Sigmoid colon (tissue), 7 donors: Measurements from ENCODE around the gene TANGO2. TPM values are rescaled to one million over a fixed set of nuclear protein-coding genes. Genes with fewer than 3 reads are reported as not detected.

Experiments used
- DNase-seq: peaks from one replicate; pipeline ENCODE4 v3.0.0-alpha.2; 2019
- H3K27ac ChIP-seq, 4 donors: fragments of 200-600 bp; sonication (generic); one replicate each; pipeline ENCODE4 v1.5.1; 2016 to 2019; ENCODE audit warnings: mild to moderate bottlenecking in 1 of 4
- H3K27me3 ChIP-seq, 3 donors: fragments of 200-600 bp; sonication (generic); one replicate each; pipeline ENCODE4 v1.5.1; 2019; ENCODE audit warnings: mild to moderate bottlenecking in 1 of 3
- H3K36me3 ChIP-seq, 4 donors: fragments of 200-600 bp; sonication (generic); one replicate each; pipeline ENCODE4 v1.5.1; 2016 to 2019
- H3K4me1 ChIP-seq, 4 donors: fragments of 200-600 bp; sonication (generic); one replicate each; pipeline ENCODE4 v1.5.1; 2017 to 2019
- H3K4me3 ChIP-seq, 4 donors: fragments of 200-600 bp; sonication (generic); one replicate each; pipeline ENCODE4 v1.5.1; 2017 to 2019; ENCODE audit warnings: mild to moderate bottlenecking in 2 of 4, moderate library complexity in 1 of 4
- H3K9me3 ChIP-seq, 4 donors: fragments of 200-600 bp in 3 of 4; sonication (generic) in 3 of 4; one replicate each; pipeline versions ENCODE4 v1.5.1 to v1.6.1; 2013 to 2019
- CTCF ChIP-seq, 4 experiments: fragments of 450-650 bp in 3 of 4; fragments of 200-600 bp in 1 of 4; IDR thresholded peaks; one replicate each; pipeline ENCODE4 v1.5.1; 2016 to 2019; ENCODE audit warnings: antibody characterized with exemption in 4 of 4, mild to moderate bottlenecking in 3 of 4, moderate library complexity in 2 of 4
- EP300 ChIP-seq, 4 donors: sonication (generic); formaldehyde crosslinking; IDR thresholded peaks; one replicate each; pipeline ENCODE4 v1.6.1; 2017; ENCODE audit warnings: antibody characterized with exemption in 4 of 4
- POLR2A ChIP-seq, 2 donors: fragments of 450-650 bp; IDR thresholded peaks; one replicate each; pipeline ENCODE4 v1.6.1; 2016; ENCODE audit warnings: antibody characterized with exemption in 2 of 2, mild to moderate bottlenecking in 2 of 2, moderate library complexity in 2 of 2
- POLR2AphosphoS5 ChIP-seq, 4 donors: sonication (generic); formaldehyde crosslinking; IDR thresholded peaks; one replicate each; pipeline ENCODE4 v1.6.1; 2017; ENCODE audit warnings: antibody characterized with exemption in 4 of 4
- WGBS, 2 donors: extraction: QIAGEN DNeasy Blood & Tissue Kit; methylation state at CpG; one replicate each; pipeline ENCODE4 v1.1.7; 2013; 5-methylcytosine and 5-hydroxymethylcytosine counted together
- intact Hi-C: fragments of 100-400 bp; cut with DNase I; formaldehyde crosslinking; loops from one replicate; pipeline ENCODE4 v1.15.1; 2023
- polyA plus RNA-seq, 3 donors: library from polyadenylated mRNA; stranded (reverse); fragments of 200-250 nt; gene quantifications; one replicate each; pipeline ENCODE4 v1.2.3, GENCODE V29; 2013
- total RNA-seq, 4 donors: library from RNA; depleted of rRNA; stranded (reverse); fragments of >200 nt; gene quantifications; one replicate each; pipeline ENCODE4 v1.1.0, GENCODE V29; 2016
- donor health status: healthy with polysubstance abuse.
- donor health status: Bipolar disorder and iron deficiency.
- donor health status: healthy.

The TANGO2 gene
- total and polyA plus RNA-seq, 7 donors, result 24.2 to 46.2 (median 31.6) TPM

DNA sequence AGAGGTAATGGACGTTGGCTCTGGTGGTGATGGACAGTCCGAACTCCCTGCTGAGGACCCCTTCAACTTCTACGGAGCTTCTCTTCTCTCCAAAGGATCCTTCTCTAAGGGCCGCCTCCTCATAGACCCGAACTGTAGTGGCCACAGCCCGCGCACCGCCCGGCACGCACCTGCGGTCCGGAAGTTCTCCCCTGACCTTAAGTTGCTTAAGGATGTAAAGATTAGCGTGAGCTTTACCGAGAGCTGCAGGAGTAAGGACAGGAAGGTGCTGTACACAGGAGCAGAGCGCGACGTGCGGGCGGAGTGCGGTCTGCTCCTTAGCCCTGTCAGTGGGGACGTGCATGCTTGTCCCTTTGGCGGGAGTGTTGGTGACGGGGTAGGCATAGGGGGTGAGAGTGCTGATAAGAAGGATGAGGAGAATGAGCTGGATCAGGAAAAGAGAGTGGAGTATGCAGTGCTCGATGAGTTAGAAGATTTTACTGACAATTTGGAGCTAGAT, 65.2 kb downstream of the TANGO2 start:
- no peak for TF ChIP-seq POLR2A (IDR thresholded peaks at IDR 0.05)
- TF ChIP-seq POLR2AphosphoS5 (IDR thresholded peaks at IDR 0.05), result no peak
- no peak for TF ChIP-seq CTCF (IDR thresholded peaks at IDR 0.05)
- TF ChIP-seq EP300 (IDR thresholded peaks at IDR 0.05), result no peak
- H3K9me3 ChIP-seq, result no peaks in the 10 kb centered on the region
- H3K27me3 ChIP-seq, result no peaks in the 10 kb centered on the region
- H3K36me3 ChIP-seq, result peaks cover 36 to 56% (median 48%) of the 10 kb centered on the region in 4 donors
- H3K4me3 ChIP-seq, result no peak overlapping the region
- no peak for DNase-seq
- H3K27ac ChIP-seq, result no peak overlapping the region
- WGBS, 2 donors, result 94 to 96% methylated on average over 24 of the region's 24 CpGs
- H3K4me1 ChIP-seq, result peaks cover 0 to 49% (median 44%) of the 10 kb centered on the region in 4 donors
- intact Hi-C loops, result loop anchor here (10.0 kb wide), 1 partner anchor 111 kb away; no protein-coding TSS in a partner anchor

GRCh38 chr22:20086763-20087162, 65.9 kb downstream of the TANGO2 start:
- H3K27me3 ChIP-seq, result no peaks in the 10 kb centered on the region
- H3K4me1 ChIP-seq, result peaks cover 0 to 43% (median 38%) of the 10 kb centered on the region in 4 donors
- H3K36me3 ChIP-seq, result peaks cover 42 to 62% (median 54%) of the 10 kb centered on the region in 4 donors
- TF ChIP-seq CTCF (IDR thresholded peaks at IDR 0.05), result no peak
- no peak for TF ChIP-seq POLR2A (IDR thresholded peaks at IDR 0.05)
- TF ChIP-seq EP300 (IDR thresholded peaks at IDR 0.05), result no peak
- no peak for TF ChIP-seq POLR2AphosphoS5 (IDR thresholded peaks at IDR 0.05)
- WGBS, 2 donors, result 95 to 98% methylated on average over 5 of the region's 5 CpGs
- no peak for DNase-seq
- intact Hi-C loops, result loop anchor here (10.0 kb wide), 1 partner anchor 112 kb away; no protein-coding TSS in a partner anchor
- H3K4me3 ChIP-seq, result no peak overlapping the region
- H3K27ac ChIP-seq, result no peak overlapping the region
- no peaks in the 10 kb centered on the region for H3K9me3 ChIP-seq

- no peak for DNase-seq
- intact Hi-C loops, result loop anchor here (10.0 kb wide), 1 partner anchor 113 kb away; no protein-coding TSS in a partner anchor
- 90 to 91% methylated on average over 14 of the region's 14 CpGs for WGBS, 2 donors
- Histone ChIP-seq H3K27me3 (no peaks in the 10 kb centered on the region), H3K9me3 (no peaks in the 10 kb centered on the region), H3K4me3 (no peak overlapping the region), H3K36me3 (peaks cover 50 to 71% (median 62%) of the 10 kb centered on the region in 4 donors), H3K27ac (no peak overlapping the region), H3K4me1 (peaks cover 0 to 35% (median 29%) of the 10 kb centered on the region in 4 donors)
- TF ChIP-seq POLR2AphosphoS5 (IDR thresholded peaks at IDR 0.05) (no peak), POLR2A (IDR thresholded peaks at IDR 0.05) (no peak), EP300 (IDR thresholded peaks at IDR 0.05) (no peak), CTCF (IDR thresholded peaks at IDR 0.05) (no peak)
Measured at GRCh38 chr22:20087319-20088262, 66.7 kb downstream of the TANGO2 start.

DNA sequence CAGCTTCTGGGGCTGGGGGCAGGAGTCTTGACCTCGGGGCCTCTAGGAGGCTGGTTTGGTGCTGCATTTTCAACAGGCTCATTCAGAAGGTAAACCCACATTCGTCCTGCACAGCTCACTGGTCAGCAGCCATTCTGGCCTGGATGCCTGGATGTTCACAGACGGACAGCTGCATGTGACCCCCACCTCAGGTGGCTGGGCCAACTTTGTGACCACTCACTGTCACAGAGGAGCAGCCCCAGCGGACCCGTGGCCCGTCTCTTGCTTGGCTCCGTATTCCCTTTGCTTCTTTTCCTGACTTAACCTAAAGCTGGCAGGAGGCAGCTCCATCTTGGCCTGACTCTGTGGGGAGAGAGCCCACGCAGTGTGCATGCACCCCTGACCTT, 67.3 kb downstream of the TANGO2 start:
- 95 to 96% methylated on average over 8 of the region's 8 CpGs for WGBS, 2 donors
- TF ChIP-seq CTCF (IDR thresholded peaks at IDR 0.05), result no peak
- no peak for TF ChIP-seq EP300 (IDR thresholded peaks at IDR 0.05)
- TF ChIP-seq POLR2A (IDR thresholded peaks at IDR 0.05), result no peak
- TF ChIP-seq POLR2AphosphoS5 (IDR thresholded peaks at IDR 0.05), result no peak
- H3K27me3 ChIP-seq, result no peaks in the 10 kb centered on the region
- H3K27ac ChIP-seq, result no peak overlapping the region
- H3K36me3 ChIP-seq, result peaks cover 56 to 77% (median 66%) of the 10 kb centered on the region in 4 donors
- DNase-seq, result no peak
- no peaks in the 10 kb centered on the region for H3K9me3 ChIP-seq
- peaks cover 0 to 28% (median 23%) of the 10 kb centered on the region in 4 donors for H3K4me1 ChIP-seq
- intact Hi-C loops, result loop anchor here (10.0 kb wide), 1 partner anchor 113 kb away; no protein-coding TSS in a partner anchor
- no peak overlapping the region for H3K4me3 ChIP-seq
